Endodermal cell (in vitro differentiated cells): ENCODE measurements around the gene SCAPER. TPM values are rescaled to one million over a fixed set of nuclear protein-coding genes. Genes with fewer than 3 reads are reported as not detected.

ENCODE experiments used
- DNase-seq: peaks from one replicate; pipeline ENCODE4 v3.0.0-alpha.2; 2017
- H3K27ac ChIP-seq: 2 replicates; pipeline ENCODE4 v1.5.1; 2013; ENCODE audit warnings: mild to moderate bottlenecking, low read depth, low read length, moderate library complexity
- H3K27me3 ChIP-seq: 2 replicates; pipeline ENCODE4 v1.6.1; 2013; ENCODE audit warnings: mild to moderate bottlenecking, low read length, moderate library complexity; ENCODE audit not compliant: insufficient read depth, control insufficient read depth, poor library complexity, severe bottlenecking
- H3K36me3 ChIP-seq: 2 replicates; pipeline ENCODE4 v1.7.0; 2013; ENCODE audit warnings: mild to moderate bottlenecking, low read length, moderate library complexity; ENCODE audit not compliant: control insufficient read depth, insufficient read depth
- H3K4me1 ChIP-seq: one replicate; pipeline ENCODE4 v1.7.0; 2013; ENCODE audit warnings: low read length; ENCODE audit not compliant: control insufficient read depth, insufficient read depth
- H3K4me3 ChIP-seq: 2 replicates; pipeline ENCODE4 v1.5.1; 2013; ENCODE audit warnings: mild to moderate bottlenecking, low read length, moderate library complexity
- H3K9ac ChIP-seq: 2 replicates; pipeline ENCODE4 v1.6.1; 2013; ENCODE audit warnings: mild to moderate bottlenecking, low read length, moderate library complexity; ENCODE audit not compliant: poor library complexity, severe bottlenecking; ENCODE audit errors: extremely low read depth
- H3K9me3 ChIP-seq: 2 replicates; pipeline ENCODE4 v1.6.1; 2013; ENCODE audit warnings: mild to moderate bottlenecking, low read length, moderate library complexity; ENCODE audit not compliant: control insufficient read depth
- H3K27ac Mint-ChIP-seq: 2 replicates; pipeline ENCODE4 v1.8.0; 2020; ENCODE audit warnings: mixed read lengths
- H3K27me3 Mint-ChIP-seq: 2 replicates; pipeline ENCODE4 v1.8.0; 2021; ENCODE audit warnings: mild to moderate bottlenecking, mixed read lengths; ENCODE audit not compliant: insufficient read depth
- H3K36me3 Mint-ChIP-seq: 2 replicates; pipeline ENCODE4 v1.8.0; 2020; ENCODE audit warnings: low read depth, mixed read lengths
- H3K4me1 Mint-ChIP-seq: 2 replicates; pipeline ENCODE4 v1.8.0; 2020; ENCODE audit warnings: mixed read lengths
- H3K4me3 Mint-ChIP-seq: 2 replicates; pipeline ENCODE4 v1.8.0; 2020; ENCODE audit warnings: mild to moderate bottlenecking, moderate library complexity, mixed read lengths
- H3K9me3 Mint-ChIP-seq: 2 replicates; pipeline ENCODE4 v1.8.0; 2020; ENCODE audit warnings: mild to moderate bottlenecking, mixed read lengths
- WGBS, 2 experiments: methylation state at CpG; one replicate each; pipeline versions ENCODE4 v1.1.5 to v1.1.7; 2013; ENCODE audit warnings: missing lambda C conversion rate in 2 of 2, mixed read lengths in 1 of 2; ENCODE audit not compliant: insufficient coverage in 1 of 2, insufficient read length in 1 of 2; 5-methylcytosine and 5-hydroxymethylcytosine counted together
- long read RNA-seq, 4 experiments: library from polyadenylated mRNA in 2 of 4; library from RNA in 1 of 4; library from capped mRNA in 1 of 4; stranded (forward) in 3 of 4; unstranded in 1 of 4; transcript quantifications; one replicate each; pipeline ENCODE4 v2.0.0, GENCODE V29; 2020 to 2021; ENCODE audit warnings: inconsistent platforms in 1 of 4
- polyA plus RNA-seq, 2 experiments: library from polyadenylated mRNA; stranded (reverse); fragments of 50-300 nt; gene quantifications; one replicate each; pipeline ENCODE4 v1.2.3, GENCODE V29; 2013
- total RNA-seq, 2 donors: library from RNA; stranded (reverse); fragmentation: NEBNext Ultra II Directional in 1 of 2; extraction: Animal tissue kit (Norgen Biotek cat#: 25700) in 1 of 2; gene quantifications; 2 replicates in 1 of 2; 3 replicates in 1 of 2; pipeline ENCODE4 v1.2.1, GENCODE V29; 2021
- TF ChIP-seq, protein P1 (sequence below): fragments of 200-600 bp; sonication (generic); conservative IDR thresholded peaks from 2 replicates; pipeline ENCODE4 v1.5.0; 2021; ENCODE audit warnings: antibody characterized with exemption, mild to moderate bottlenecking

Gene SCAPER, protein sequence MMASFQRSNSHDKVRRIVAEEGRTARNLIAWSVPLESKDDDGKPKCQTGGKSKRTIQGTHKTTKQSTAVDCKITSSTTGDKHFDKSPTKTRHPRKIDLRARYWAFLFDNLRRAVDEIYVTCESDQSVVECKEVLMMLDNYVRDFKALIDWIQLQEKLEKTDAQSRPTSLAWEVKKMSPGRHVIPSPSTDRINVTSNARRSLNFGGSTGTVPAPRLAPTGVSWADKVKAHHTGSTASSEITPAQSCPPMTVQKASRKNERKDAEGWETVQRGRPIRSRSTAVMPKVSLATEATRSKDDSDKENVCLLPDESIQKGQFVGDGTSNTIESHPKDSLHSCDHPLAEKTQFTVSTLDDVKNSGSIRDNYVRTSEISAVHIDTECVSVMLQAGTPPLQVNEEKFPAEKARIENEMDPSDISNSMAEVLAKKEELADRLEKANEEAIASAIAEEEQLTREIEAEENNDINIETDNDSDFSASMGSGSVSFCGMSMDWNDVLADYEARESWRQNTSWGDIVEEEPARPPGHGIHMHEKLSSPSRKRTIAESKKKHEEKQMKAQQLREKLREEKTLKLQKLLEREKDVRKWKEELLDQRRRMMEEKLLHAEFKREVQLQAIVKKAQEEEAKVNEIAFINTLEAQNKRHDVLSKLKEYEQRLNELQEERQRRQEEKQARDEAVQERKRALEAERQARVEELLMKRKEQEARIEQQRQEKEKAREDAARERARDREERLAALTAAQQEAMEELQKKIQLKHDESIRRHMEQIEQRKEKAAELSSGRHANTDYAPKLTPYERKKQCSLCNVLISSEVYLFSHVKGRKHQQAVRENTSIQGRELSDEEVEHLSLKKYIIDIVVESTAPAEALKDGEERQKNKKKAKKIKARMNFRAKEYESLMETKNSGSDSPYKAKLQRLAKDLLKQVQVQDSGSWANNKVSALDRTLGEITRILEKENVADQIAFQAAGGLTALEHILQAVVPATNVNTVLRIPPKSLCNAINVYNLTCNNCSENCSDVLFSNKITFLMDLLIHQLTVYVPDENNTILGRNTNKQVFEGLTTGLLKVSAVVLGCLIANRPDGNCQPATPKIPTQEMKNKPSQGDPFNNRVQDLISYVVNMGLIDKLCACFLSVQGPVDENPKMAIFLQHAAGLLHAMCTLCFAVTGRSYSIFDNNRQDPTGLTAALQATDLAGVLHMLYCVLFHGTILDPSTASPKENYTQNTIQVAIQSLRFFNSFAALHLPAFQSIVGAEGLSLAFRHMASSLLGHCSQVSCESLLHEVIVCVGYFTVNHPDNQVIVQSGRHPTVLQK (N-terminal part only)
- total RNA-seq: 10 to 100 TPM in 1 of 2 donors, 1 to 10 TPM in 1; 8.9 to 12.2 TPM
- 18.3 TPM for polyA plus RNA-seq (2013, experiment 1 of 2)
- 12.6 TPM for polyA plus RNA-seq (2013, experiment 2 of 2)
- long read RNA-seq, experiment 1, partial matches to known transcripts: 2 of 2 reads
- long read RNA-seq, experiment 1, other reads (novel, unspliced or antisense): 0 of 2 reads
- long read RNA-seq, experiment 2, full-length matches to known transcripts: 2 of 11 reads
- long read RNA-seq, experiment 2, partial matches to known transcripts: 1 of 11 reads
- long read RNA-seq, experiment 2, other reads (novel, unspliced or antisense): 8 of 11 reads
- long read RNA-seq, experiment 3, full-length matches to known transcripts: 3 of 39 reads
- long read RNA-seq, experiment 3, partial matches to known transcripts: 25 of 39 reads
- long read RNA-seq, experiment 3, other reads (novel, unspliced or antisense): 11 of 39 reads
- long read RNA-seq, experiment 4, partial matches to known transcripts: 4 of 4 reads
- long read RNA-seq, experiment 4, other reads (novel, unspliced or antisense): 0 of 4 reads

DNA sequence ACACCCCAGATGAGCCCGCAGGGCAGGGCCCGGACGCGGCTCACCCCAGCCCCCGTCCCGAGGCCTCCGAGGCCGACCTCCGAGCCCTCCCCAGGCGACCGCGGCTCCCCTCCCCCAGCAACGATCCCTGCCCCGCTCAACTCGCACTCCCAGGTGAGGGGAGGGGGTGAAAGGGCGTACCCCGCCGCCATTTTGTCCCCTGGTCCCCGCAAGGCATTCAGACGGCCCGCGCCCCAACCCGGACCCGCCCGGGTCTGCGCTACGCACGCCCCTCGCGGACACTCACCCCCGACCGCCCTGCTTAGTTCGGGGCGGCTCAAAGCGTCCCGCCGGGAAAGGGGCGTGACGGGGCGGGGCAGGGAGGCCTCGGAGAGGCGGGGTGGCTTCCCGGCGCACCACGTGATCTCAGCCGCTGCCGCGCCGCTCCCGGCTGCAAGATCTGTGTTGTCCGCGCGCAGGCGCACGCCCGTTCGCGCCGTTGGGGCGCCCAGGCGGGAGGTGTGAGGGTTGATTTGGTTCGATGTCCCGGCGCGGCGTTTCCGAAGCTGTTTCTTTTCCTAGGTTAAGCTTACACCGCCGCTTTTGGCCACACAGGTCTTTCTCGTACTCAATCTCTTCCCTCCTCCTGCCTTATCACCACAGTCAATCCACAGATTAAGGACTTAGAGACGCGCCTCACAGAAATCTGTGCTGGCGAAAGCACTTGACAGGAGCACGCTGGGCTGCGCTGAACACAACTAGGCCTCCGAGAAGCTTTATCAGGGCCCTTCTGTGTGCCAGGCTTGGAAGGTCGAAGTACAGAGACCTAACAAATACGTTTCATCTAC lies at the start of gene SCAPER:
TSS of gene SCAPER (minus strand) at position 328 of the 827 bp plus-strand sequence. CDS start 21,523 bp downstream, outside the sequence.
- peak within 1 kb of the TSS; percentile 59 for H3K27ac ChIP-seq

DNA sequence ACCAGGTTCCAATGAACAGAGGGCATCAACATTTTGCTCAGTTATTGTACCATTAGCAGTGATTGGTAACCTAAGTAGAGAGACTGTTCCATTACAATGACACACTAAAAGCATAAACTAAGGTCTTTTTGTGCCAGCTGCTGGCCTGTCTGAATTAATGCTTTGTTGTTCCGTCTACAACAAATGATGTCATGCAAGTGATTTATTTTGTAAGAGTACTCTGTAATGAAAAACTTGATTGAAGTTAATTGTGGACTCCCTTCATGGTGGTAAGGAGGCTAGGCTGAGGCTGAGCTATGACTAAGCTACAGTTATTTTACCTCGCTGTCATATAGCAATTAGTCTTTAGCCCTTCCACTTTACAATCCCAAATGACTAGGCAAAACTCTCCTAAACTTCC lies 49.6 kb upstream of the SCAPER start:
- no peaks in the 10 kb centered on the region for H3K4me1 Mint-ChIP-seq
- H3K27ac ChIP-seq: no peak overlapping the region
- no peaks in the 10 kb centered on the region for H3K9me3 ChIP-seq
- H3K9ac ChIP-seq: no peak overlapping the region
- no peaks in the 10 kb centered on the region for H3K9me3 Mint-ChIP-seq
- H3K27me3 Mint-ChIP-seq: no peaks in the 10 kb centered on the region
- WGBS, 2 experiments: 85 to 88% methylated on average over 1 to 2 of the region's 2 CpGs
- no peak overlapping the region for H3K4me3 Mint-ChIP-seq
- TF ChIP-seq, protein P1, sequence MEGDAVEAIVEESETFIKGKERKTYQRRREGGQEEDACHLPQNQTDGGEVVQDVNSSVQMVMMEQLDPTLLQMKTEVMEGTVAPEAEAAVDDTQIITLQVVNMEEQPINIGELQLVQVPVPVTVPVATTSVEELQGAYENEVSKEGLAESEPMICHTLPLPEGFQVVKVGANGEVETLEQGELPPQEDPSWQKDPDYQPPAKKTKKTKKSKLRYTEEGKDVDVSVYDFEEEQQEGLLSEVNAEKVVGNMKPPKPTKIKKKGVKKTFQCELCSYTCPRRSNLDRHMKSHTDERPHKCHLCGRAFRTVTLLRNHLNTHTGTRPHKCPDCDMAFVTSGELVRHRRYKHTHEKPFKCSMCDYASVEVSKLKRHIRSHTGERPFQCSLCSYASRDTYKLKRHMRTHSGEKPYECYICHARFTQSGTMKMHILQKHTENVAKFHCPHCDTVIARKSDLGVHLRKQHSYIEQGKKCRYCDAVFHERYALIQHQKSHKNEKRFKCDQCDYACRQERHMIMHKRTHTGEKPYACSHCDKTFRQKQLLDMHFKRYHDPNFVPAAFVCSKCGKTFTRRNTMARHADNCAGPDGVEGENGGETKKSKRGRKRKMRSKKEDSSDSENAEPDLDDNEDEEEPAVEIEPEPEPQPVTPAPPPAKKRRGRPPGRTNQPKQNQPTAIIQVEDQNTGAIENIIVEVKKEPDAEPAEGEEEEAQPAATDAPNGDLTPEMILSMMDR: no peak
- no peak for DNase-seq
- no peaks in the 10 kb centered on the region for H3K27me3 ChIP-seq
- no peak overlapping the region for H3K27ac Mint-ChIP-seq
- no peaks in the 10 kb centered on the region for H3K4me1 ChIP-seq
- peaks cover 10% of the 10 kb centered on the region for H3K36me3 ChIP-seq
- no peak overlapping the region for H3K4me3 ChIP-seq
- peaks cover 9% of the 10 kb centered on the region for H3K36me3 Mint-ChIP-seq

More for the DNA sequence above, at the start of gene SCAPER:
- Histone ChIP-seq H3K9ac (peak within 1 kb of the TSS; percentile 47), H3K27me3 (peaks cover 56% of the 10 kb centered on the region), H3K9me3 (peaks cover 7% of the 10 kb centered on the region), H3K36me3 (no peaks in the 10 kb centered on the region), H3K4me3 (peak within 1 kb of the TSS; percentile 79), H3K4me1 (peaks cover 7% of the 10 kb centered on the region)
- TF ChIP-seq, protein P1: no peak
- peak within 1 kb of the TSS; percentile 73 for H3K4me3 Mint-ChIP-seq
- peak; percentile 97 for DNase-seq
- H3K27me3 Mint-ChIP-seq: peaks cover 65% of the 10 kb centered on the region
- H3K27ac Mint-ChIP-seq: peak within 1 kb of the TSS; percentile 90
- peaks cover 7% of the 10 kb centered on the region for H3K9me3 Mint-ChIP-seq
- no peaks in the 10 kb centered on the region for H3K36me3 Mint-ChIP-seq
- WGBS, 2 experiments: 0 to 1% methylated on average over 12 to 77 of the region's 78 CpGs
- peaks cover 20% of the 10 kb centered on the region for H3K4me1 Mint-ChIP-seq
